Lower leg skin (tissue), 3 donors: ENCODE results near the gene TMED9.

Source experiments
- CTCF ChIP-seq, 3 donors: fragments of 450-650 bp; IDR thresholded peaks; one replicate each; pipeline ENCODE4 v1.5.1; 2016; ENCODE audit warnings: antibody characterized with exemption in 3 of 3, mild to moderate bottlenecking in 3 of 3, moderate library complexity in 2 of 3
- POLR2A ChIP-seq, 2 donors: fragments of 450-650 bp; IDR thresholded peaks; one replicate each; pipeline ENCODE4 v1.6.1; 2016 to 2017; ENCODE audit warnings: antibody characterized with exemption in 2 of 2, mild to moderate bottlenecking in 1 of 2, moderate library complexity in 1 of 2

- TF ChIP-seq CTCF (IDR thresholded peaks at IDR 0.05) (no peak), POLR2A (IDR thresholded peaks at IDR 0.05) (no peak)
These were observed 22.1 kb upstream of the TMED9 start for GRCh38 chr5:177569894-177570293.
